Measurements from ENCODE around the gene RAB37. TPM values are rescaled to one million over a fixed set of nuclear protein-coding genes. Genes with fewer than 3 reads are reported as not detected.

The RAB37 gene
- total RNA-seq, 1 experiment from 2014 or later, result 8.9 TPM

- Mint-ChIP-seq H3K36me3 (peaks cover 25% of the 10 kb centered on the region), H3K4me1 (peaks cover 15% of the 10 kb centered on the region), H3K27ac (peak overlapping the region; percentile 70), H3K4me3 (peak overlapping the region; percentile 91), H3K27me3 (ENCODE audit: low read depth) (no peaks in the 10 kb centered on the region), H3K9me3 (no peaks in the 10 kb centered on the region)
- DNase-seq (ENCODE audit: low spot score) (no peak), ATAC-seq (no peak)
- TF ChIP-seq GRHL2 (CRISPR knock-in tag; IDR thresholded peaks at IDR 0.05; ENCODE audit: insufficient replicate concordance, severe bottlenecking) (no peak), NFATC4 (CRISPR knock-in tag; IDR thresholded peaks at IDR 0.05) (no peak), TEAD1 (CRISPR knock-in tag; IDR thresholded peaks at IDR 0.05) (no peak), MYBL2 (CRISPR knock-in tag; IDR thresholded peaks at IDR 0.05) (no peak), PRDM15 (CRISPR knock-in tag; IDR thresholded peaks at IDR 0.05) (no peak), SP1 (CRISPR knock-in tag; conservative IDR thresholded peaks at IDR 0.05) (no peak), E2F4 (CRISPR knock-in tag; IDR thresholded peaks at IDR 0.05; ENCODE audit: borderline replicate concordance, low read depth) (no peak), ZNF425 (CRISPR knock-in tag; conservative IDR thresholded peaks at IDR 0.05) (no peak), SMAD3 (CRISPR knock-in tag; IDR thresholded peaks at IDR 0.05; ENCODE audit: borderline replicate concordance) (no peak), PRRX2 (CRISPR knock-in tag; IDR thresholded peaks at IDR 0.05) (no peak), RELA (CRISPR knock-in tag; IDR thresholded peaks at IDR 0.05; ENCODE audit: borderline replicate concordance) (no peak), ZBTB21 (CRISPR knock-in tag; IDR thresholded peaks at IDR 0.05; ENCODE audit: borderline replicate concordance) (no peak), AFF4 (CRISPR knock-in tag; IDR thresholded peaks at IDR 0.05; ENCODE audit: borderline replicate concordance) (no peak), CTCF (IDR thresholded peaks at IDR 0.05) (no peak), GABPB1 (CRISPR knock-in tag; IDR thresholded peaks at IDR 0.05) (no peak), IRF1 (CRISPR knock-in tag; IDR thresholded peaks at IDR 0.05) (no peak), ATF2 (CRISPR knock-in tag; IDR thresholded peaks at IDR 0.05; ENCODE audit: borderline replicate concordance, low read depth) (no peak), NR3C1 (CRISPR knock-in tag; conservative IDR thresholded peaks at IDR 0.05; ENCODE audit: low read depth) (no peak), SMAD4 (CRISPR knock-in tag; IDR thresholded peaks at IDR 0.05) (no peak)
- CTCF ChIA-PET, result interaction anchor here (0.5 to 12.0 kb wide), 17 partner anchors 8 to 582 kb away, joined by 3 to 262 read pairs (median 7); partner anchors contain the start of genes FDXR and RAB37
- POLR2A ChIA-PET, result interaction anchor here (0.9 to 2.2 kb wide), 4 partner anchors 28 to 112 kb away, joined by 3 to 14 read pairs (median 6); partner anchors contain the start of gene FDXR
Measured at GRCh38 chr17:74776990-74777389, 39.9 kb downstream of the RAB37 start.

Data from WTC11 (cell line).